SK-N-SH treated with all-trans-retinoic acid at 6 μM for 48 hours (cell line): ENCODE results near the gene GALNT17.

Source experiments
- ATAC-seq: fragments of 200-7000 bp; cut with Tn5 transposase; 3 replicates; pipeline ENCODE4 v1.9.1; 2020; ENCODE audit warnings: mild to moderate bottlenecking, moderate library complexity
- ARNTL ChIP-seq: fragments of 450-650 bp; formaldehyde crosslinking; IDR thresholded peaks from 2 replicates; pipeline ENCODE4 v1.5.0; 2020; ENCODE audit warnings: low read depth, mild to moderate bottlenecking, moderate library complexity, borderline replicate concordance
- BACH2 ChIP-seq: fragments of 250-450 bp; sonication (Bioruptor Pico); IDR thresholded peaks from 2 replicates; pipeline ENCODE4 v1.9.0; 2021; ENCODE audit warnings: mild to moderate bottlenecking, borderline replicate concordance
- ESRRG ChIP-seq: fragments of 250-450 bp; sonication (Bioruptor Pico); IDR thresholded peaks from 2 replicates; pipeline ENCODE4 v1.6.1; 2021; ENCODE audit warnings: mild to moderate bottlenecking
- GLIS3 ChIP-seq: fragments of 250-450 bp; sonication (Bioruptor Pico); IDR thresholded peaks from 2 replicates; pipeline ENCODE4 v1.5.0; 2020; ENCODE audit warnings: mild to moderate bottlenecking, moderate library complexity
- ISL1 ChIP-seq: fragments of 250-450 bp; sonication (Bioruptor Pico); IDR thresholded peaks from 2 replicates; pipeline ENCODE4 v2.1.2; 2022; ENCODE audit warnings: mild to moderate bottlenecking, moderate library complexity
- OSR1 ChIP-seq: fragments of 250-450 bp; sonication (Bioruptor Pico); IDR thresholded peaks from 2 replicates; pipeline ENCODE4 v1.8.0; 2022; ENCODE audit warnings: moderate library complexity, mild to moderate bottlenecking, inconsistent platforms
- PPARA ChIP-seq: fragments of 250-450 bp; sonication (Bioruptor Pico); IDR thresholded peaks from 2 replicates; pipeline ENCODE4 v1.5.0; 2020; ENCODE audit warnings: mild to moderate bottlenecking, borderline replicate concordance
- SNAI2 ChIP-seq: fragments of 250-450 bp; sonication (Bioruptor Pico); IDR thresholded peaks from 2 replicates; pipeline ENCODE4 v1.5.0; 2020; ENCODE audit warnings: mild to moderate bottlenecking, moderate library complexity
- TCF4 ChIP-seq: fragments of 250-450 bp; sonication (Bioruptor Pico); IDR thresholded peaks from 2 replicates; pipeline ENCODE4 v1.8.0; 2021; ENCODE audit warnings: mild to moderate bottlenecking, moderate library complexity, borderline replicate concordance
- ZC3H10 ChIP-seq: fragments of 250-450 bp; sonication (Bioruptor Pico); IDR thresholded peaks from 2 replicates; pipeline ENCODE4 v1.5.1; 2021; ENCODE audit warnings: mild to moderate bottlenecking, moderate library complexity
- ZFP3 ChIP-seq: fragments of 250-450 bp; sonication (Bioruptor Pico); IDR thresholded peaks from 2 replicates; pipeline ENCODE4 v1.5.0; 2020; ENCODE audit warnings: mild to moderate bottlenecking, moderate library complexity
- ZFP30 ChIP-seq: fragments of 450-650 bp; formaldehyde crosslinking; IDR thresholded peaks from 2 replicates; pipeline ENCODE4 v1.5.0; 2022; ENCODE audit warnings: mild to moderate bottlenecking, moderate library complexity
- ZNF565 ChIP-seq: fragments of 450-650 bp; formaldehyde crosslinking; conservative IDR thresholded peaks from 2 replicates; pipeline ENCODE4 v1.5.0; 2020; ENCODE audit warnings: low read depth, mild to moderate bottlenecking, moderate library complexity
- ZNF70 ChIP-seq: fragments of 450-650 bp; formaldehyde crosslinking; IDR thresholded peaks from 2 replicates; pipeline ENCODE4 v1.5.0; 2020; ENCODE audit warnings: mild to moderate bottlenecking, moderate library complexity
- ZNF8 ChIP-seq: fragments of 450-650 bp; formaldehyde crosslinking; IDR thresholded peaks from 2 replicates; pipeline ENCODE4 v1.5.0; 2020; ENCODE audit warnings: mild to moderate bottlenecking, moderate library complexity
- TF ChIP-seq, protein P1 (sequence below): fragments of 250-450 bp; sonication (Bioruptor Pico); IDR thresholded peaks from 2 replicates; pipeline ENCODE4 v1.5.1; 2021; ENCODE audit warnings: mild to moderate bottlenecking, moderate library complexity
- TF ChIP-seq, protein P2 (sequence below): fragments of 250-450 bp; sonication (Bioruptor Pico); IDR thresholded peaks from 2 replicates; pipeline ENCODE4 v1.5.0; 2020; ENCODE audit warnings: mild to moderate bottlenecking, moderate library complexity
- TF ChIP-seq, protein P3 (sequence below): fragments of 250-450 bp; sonication (Bioruptor Pico); IDR thresholded peaks from 2 replicates; pipeline ENCODE4 v1.8.0; 2021; ENCODE audit warnings: low read depth, mild to moderate bottlenecking, moderate library complexity, borderline replicate concordance
- TF ChIP-seq, protein P4 (sequence below): fragments of 250-450 bp; sonication (Bioruptor Pico); IDR thresholded peaks from 2 replicates; pipeline ENCODE4 v1.8.0; 2020; ENCODE audit warnings: mild to moderate bottlenecking, moderate library complexity, borderline replicate concordance
- TF ChIP-seq, protein P5 (sequence below): fragments of 250-450 bp; sonication (Bioruptor Pico); IDR thresholded peaks from 2 replicates; pipeline ENCODE4 v1.5.1; 2020; ENCODE audit warnings: low read depth, mild to moderate bottlenecking, moderate library complexity

Gene GALNT17

DNA sequence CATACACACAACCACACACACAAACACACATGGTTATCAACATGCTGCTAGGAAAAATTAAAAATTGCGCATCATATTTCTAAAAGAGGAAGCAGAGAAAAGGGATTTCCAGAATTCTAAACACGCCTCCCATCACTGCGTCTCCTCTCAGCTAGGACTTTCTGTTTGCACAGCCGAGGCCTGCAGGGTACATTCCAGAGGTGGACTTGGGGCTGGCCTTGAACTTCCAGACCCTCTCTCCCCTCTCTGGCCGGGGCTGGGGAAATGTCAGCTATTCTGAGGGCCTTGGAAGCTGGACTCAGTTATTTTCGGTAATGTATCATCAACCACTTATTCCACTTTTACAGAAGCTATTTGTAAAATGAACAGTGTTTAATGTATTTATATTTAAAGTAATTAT, 168.7 kb downstream of the GALNT17 start:
- ATAC-seq = no peak
- TF ChIP-seq PPARA (CRISPR knock-in tag) (no peak), ZFP3 (CRISPR knock-in tag) (no peak), ESRRG (CRISPR knock-in tag) (no peak), ZFP30 (CRISPR knock-in tag) (no peak), ZNF565 (no peak), BACH2 (CRISPR knock-in tag) (no peak), ARNTL (CRISPR knock-in tag) (no peak), ZNF70 (CRISPR knock-in tag) (no peak), SNAI2 (no peak), OSR1 (CRISPR knock-in tag) (no peak), ZC3H10 (no peak), GLIS3 (no peak), ISL1 (CRISPR knock-in tag) (no peak)
- TF ChIP-seq, protein P1, sequence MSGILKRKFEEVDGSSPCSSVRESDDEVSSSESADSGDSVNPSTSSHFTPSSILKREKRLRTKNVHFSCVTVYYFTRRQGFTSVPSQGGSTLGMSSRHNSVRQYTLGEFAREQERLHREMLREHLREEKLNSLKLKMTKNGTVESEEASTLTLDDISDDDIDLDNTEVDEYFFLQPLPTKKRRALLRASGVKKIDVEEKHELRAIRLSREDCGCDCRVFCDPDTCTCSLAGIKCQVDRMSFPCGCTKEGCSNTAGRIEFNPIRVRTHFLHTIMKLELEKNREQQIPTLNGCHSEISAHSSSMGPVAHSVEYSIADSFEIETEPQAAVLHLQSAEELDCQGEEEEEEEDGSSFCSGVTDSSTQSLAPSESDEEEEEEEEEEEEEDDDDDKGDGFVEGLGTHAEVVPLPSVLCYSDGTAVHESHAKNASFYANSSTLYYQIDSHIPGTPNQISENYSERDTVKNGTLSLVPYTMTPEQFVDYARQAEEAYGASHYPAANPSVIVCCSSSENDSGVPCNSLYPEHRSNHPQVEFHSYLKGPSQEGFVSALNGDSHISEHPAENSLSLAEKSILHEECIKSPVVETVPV (CRISPR knock-in tag) = no peak
- TF ChIP-seq, protein P2, sequence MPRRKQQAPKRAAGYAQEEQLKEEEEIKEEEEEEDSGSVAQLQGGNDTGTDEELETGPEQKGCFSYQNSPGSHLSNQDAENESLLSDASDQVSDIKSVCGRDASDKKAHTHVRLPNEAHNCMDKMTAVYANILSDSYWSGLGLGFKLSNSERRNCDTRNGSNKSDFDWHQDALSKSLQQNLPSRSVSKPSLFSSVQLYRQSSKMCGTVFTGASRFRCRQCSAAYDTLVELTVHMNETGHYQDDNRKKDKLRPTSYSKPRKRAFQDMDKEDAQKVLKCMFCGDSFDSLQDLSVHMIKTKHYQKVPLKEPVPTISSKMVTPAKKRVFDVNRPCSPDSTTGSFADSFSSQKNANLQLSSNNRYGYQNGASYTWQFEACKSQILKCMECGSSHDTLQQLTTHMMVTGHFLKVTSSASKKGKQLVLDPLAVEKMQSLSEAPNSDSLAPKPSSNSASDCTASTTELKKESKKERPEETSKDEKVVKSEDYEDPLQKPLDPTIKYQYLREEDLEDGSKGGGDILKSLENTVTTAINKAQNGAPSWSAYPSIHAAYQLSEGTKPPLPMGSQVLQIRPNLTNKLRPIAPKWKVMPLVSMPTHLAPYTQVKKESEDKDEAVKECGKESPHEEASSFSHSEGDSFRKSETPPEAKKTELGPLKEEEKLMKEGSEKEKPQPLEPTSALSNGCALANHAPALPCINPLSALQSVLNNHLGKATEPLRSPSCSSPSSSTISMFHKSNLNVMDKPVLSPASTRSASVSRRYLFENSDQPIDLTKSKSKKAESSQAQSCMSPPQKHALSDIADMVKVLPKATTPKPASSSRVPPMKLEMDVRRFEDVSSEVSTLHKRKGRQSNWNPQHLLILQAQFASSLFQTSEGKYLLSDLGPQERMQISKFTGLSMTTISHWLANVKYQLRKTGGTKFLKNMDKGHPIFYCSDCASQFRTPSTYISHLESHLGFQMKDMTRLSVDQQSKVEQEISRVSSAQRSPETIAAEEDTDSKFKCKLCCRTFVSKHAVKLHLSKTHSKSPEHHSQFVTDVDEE = no peak
- TF ChIP-seq, protein P3, sequence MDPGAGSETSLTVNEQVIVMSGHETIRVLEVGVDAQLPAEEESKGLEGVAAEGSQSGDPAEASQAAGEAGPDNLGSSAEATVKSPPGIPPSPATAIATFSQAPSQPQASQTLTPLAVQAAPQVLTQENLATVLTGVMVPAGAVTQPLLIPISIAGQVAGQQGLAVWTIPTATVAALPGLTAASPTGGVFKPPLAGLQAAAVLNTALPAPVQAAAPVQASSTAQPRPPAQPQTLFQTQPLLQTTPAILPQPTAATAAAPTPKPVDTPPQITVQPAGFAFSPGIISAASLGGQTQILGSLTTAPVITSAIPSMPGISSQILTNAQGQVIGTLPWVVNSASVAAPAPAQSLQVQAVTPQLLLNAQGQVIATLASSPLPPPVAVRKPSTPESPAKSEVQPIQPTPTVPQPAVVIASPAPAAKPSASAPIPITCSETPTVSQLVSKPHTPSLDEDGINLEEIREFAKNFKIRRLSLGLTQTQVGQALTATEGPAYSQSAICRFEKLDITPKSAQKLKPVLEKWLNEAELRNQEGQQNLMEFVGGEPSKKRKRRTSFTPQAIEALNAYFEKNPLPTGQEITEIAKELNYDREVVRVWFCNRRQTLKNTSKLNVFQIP (CRISPR knock-in tag) = no peak

DNA sequence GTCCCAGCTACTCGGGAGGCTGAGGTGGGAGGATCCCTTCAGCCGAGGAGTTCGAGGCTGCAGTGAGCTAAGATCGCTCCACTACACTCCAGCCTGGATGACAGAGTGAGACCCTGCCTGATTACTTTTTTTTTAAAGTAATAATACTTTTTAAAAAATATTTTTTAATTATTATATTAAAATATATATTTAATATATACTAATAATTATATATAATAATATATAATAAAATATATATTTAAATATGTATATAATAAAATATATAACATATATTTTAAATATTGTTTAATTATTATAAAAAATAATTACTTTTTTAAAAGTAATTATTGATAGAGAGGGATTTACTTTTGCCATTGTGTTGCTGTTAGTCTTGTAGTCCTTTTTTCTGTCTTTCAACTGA, 169.2 kb downstream of the GALNT17 start:
- no peak for ATAC-seq
- TF ChIP-seq ISL1 (CRISPR knock-in tag) (no peak), ZFP30 (CRISPR knock-in tag) (no peak), ESRRG (CRISPR knock-in tag) (no peak), ZNF70 (CRISPR knock-in tag) (no peak), TCF4 (no peak), ZNF8 (CRISPR knock-in tag) (no peak), SNAI2 (no peak)
- TF ChIP-seq, protein P4, sequence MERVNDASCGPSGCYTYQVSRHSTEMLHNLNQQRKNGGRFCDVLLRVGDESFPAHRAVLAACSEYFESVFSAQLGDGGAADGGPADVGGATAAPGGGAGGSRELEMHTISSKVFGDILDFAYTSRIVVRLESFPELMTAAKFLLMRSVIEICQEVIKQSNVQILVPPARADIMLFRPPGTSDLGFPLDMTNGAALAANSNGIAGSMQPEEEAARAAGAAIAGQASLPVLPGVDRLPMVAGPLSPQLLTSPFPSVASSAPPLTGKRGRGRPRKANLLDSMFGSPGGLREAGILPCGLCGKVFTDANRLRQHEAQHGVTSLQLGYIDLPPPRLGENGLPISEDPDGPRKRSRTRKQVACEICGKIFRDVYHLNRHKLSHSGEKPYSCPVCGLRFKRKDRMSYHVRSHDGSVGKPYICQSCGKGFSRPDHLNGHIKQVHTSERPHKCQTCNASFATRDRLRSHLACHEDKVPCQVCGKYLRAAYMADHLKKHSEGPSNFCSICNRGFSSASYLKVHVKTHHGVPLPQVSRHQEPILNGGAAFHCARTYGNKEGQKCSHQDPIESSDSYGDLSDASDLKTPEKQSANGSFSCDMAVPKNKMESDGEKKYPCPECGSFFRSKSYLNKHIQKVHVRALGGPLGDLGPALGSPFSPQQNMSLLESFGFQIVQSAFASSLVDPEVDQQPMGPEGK (CRISPR knock-in tag) = no peak
- TF ChIP-seq, protein P1 (CRISPR knock-in tag) = no peak
- TF ChIP-seq, protein P2 = no peak
- TF ChIP-seq, protein P5, sequence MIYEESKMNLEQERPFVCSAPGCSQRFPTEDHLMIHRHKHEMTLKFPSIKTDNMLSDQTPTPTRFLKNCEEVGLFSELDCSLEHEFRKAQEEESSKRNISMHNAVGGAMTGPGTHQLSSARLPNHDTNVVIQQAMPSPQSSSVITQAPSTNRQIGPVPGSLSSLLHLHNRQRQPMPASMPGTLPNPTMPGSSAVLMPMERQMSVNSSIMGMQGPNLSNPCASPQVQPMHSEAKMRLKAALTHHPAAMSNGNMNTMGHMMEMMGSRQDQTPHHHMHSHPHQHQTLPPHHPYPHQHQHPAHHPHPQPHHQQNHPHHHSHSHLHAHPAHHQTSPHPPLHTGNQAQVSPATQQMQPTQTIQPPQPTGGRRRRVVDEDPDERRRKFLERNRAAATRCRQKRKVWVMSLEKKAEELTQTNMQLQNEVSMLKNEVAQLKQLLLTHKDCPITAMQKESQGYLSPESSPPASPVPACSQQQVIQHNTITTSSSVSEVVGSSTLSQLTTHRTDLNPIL (CRISPR knock-in tag) = no peak
